GM21786 (cell line): ENCODE measurements around the gene ITM2C.

Source experiments
- ATAC-seq: cut with Tn5 transposase; IDR thresholded peaks from one replicate; pipeline ENCODE4 v1.9.1; 2021; ENCODE audit not compliant: unreplicated experiment

The ITM2C gene

GRCh38 chr2:230922951-230923717 lies 58.4 kb downstream of the ITM2C start:
- no peak for ATAC-seq

DNA sequence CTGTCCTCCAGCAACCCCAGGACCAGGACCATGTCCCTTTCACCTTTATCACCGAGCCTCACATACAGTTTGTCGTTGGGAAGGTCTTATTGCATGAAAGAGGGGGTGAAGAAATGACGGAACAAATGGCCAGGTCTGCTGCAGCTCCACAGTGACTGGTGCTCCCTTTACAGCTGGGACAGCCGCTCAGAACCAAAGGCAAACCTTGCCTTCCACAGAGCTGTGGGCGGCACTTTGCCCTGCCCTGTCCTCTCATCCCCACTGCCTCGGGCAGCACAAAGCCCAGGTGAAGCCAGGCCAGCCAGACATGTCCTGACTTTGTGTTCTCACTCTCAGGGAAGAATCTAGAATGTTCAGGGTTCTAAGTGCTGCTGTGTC lies 59.3 kb downstream of the ITM2C start:
- no peak for ATAC-seq

- peak; percentile 28 for ATAC-seq
Measured at GRCh38 chr2:230924470-230925341, 60.0 kb downstream of the ITM2C start, which contains the start of gene GPR55. Gene GPR55, minus strand, starts transcription at chr2:230925242. Its CDS starts 14,280 bp downstream, at chr2:230910962.

DNA sequence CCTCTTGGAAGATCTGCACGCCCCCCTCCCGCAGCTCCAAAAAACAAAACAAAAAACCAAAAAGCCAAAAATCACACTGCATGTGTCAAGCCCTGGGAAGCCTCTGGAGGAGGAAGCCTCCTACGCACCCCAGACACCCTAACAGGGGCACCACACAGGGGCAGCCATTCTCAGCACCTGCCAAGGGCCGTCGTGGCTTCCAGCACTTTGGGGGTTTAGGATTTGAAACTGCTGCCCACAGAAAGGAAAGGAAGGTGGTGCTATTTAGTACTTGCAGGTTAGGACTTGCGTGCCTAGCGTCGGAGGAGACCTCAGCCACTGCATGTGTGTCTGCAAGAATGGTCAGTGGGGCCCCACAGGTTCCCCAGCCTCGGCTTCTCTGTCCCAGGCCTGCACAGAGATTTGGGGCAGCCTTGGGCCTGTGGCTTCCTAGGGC lies 60.7 kb downstream of the ITM2C start:
- ATAC-seq = peak; percentile 26

GRCh38 chr2:230925879-230926765 lies 61.4 kb downstream of the ITM2C start:
- ATAC-seq = peak; percentile 51

DNA sequence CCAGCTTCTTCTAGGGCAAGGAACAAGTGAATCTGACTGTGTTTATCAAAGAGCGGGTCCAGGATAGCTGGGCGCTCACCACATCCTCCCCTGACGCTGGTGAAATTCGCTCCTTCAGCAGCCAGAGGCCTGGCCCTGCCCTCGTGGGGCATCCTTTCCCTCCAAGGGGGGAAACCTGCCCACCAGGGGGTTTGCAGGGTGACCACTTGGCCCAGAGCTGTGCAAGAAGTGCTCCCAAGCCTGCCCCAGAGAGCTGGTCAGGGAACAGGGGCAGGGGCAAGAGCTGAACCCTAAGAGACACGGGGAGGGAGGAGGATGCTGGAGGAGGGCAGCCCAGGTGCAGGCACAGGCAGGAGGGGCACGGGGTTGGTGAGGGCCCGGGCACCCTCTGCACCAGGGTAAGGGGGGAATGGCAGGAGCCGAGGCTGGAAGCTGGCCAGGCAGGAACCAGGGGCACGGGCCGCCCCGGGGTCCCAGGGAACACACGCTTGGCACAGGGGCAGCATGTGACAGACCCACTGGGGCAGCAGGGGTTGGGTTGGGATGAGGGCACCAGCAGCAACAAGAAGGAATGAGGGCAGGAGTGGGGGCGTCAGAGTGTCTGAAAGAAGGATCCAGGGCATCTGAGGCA lies 63.1 kb downstream of the ITM2C start:
- no peak for ATAC-seq
